WI38 (cell line): ENCODE results near the gene ATP11A.

ENCODE experiments used
- H3K4me3 ChIP-seq: 2 replicates; pipeline ENCODE4 v1.5.1; 2011; ENCODE audit warnings: low read depth, mild to moderate bottlenecking, control low read depth, low read length
- CTCF ChIP-seq: IDR thresholded peaks from 2 replicates; pipeline ENCODE4 v1.5.1; 2012; ENCODE audit warnings: low read depth, mild to moderate bottlenecking, control low read depth, low read length

ATP11A gene

GRCh38 chr13:112791663-112792440 is 102.0 kb downstream of the ATP11A start:
- no peak overlapping the region for H3K4me3 ChIP-seq
- TF ChIP-seq CTCF, result no peak

- no peak overlapping the region for H3K4me3 ChIP-seq
- no peak for TF ChIP-seq CTCF
Measured at GRCh38 chr13:112792511-112792910, 102.7 kb downstream of the ATP11A start.

GRCh38 chr13:112793545-112794445 is 104.0 kb downstream of the ATP11A start:
- TF ChIP-seq CTCF, result no peak
- H3K4me3 ChIP-seq, result no peak overlapping the region

GRCh38 chr13:112795277-112795676 is 105.4 kb downstream of the ATP11A start:
- TF ChIP-seq CTCF, result no peak
- H3K4me3 ChIP-seq, result no peak overlapping the region

- TF ChIP-seq CTCF, result no peak
Measured at GRCh38 chr13:112796190-112796915, 106.5 kb downstream of the ATP11A start.

GRCh38 chr13:112799394-112799793 is 109.6 kb downstream of the ATP11A start:
- TF ChIP-seq CTCF, result no peak
- no peak overlapping the region for H3K4me3 ChIP-seq

More at GRCh38 chr13:112796190-112796915, 106.5 kb downstream of the ATP11A start:
- no peak overlapping the region for H3K4me3 ChIP-seq
